ENCODE data around the gene ZNF275.
"Not testable (repeated sequence)": the region's sequence is repeated elsewhere in the genome, so short reads cannot be mapped to it uniquely, and the experiment has no call there.

The ZNF275 gene

DNA sequence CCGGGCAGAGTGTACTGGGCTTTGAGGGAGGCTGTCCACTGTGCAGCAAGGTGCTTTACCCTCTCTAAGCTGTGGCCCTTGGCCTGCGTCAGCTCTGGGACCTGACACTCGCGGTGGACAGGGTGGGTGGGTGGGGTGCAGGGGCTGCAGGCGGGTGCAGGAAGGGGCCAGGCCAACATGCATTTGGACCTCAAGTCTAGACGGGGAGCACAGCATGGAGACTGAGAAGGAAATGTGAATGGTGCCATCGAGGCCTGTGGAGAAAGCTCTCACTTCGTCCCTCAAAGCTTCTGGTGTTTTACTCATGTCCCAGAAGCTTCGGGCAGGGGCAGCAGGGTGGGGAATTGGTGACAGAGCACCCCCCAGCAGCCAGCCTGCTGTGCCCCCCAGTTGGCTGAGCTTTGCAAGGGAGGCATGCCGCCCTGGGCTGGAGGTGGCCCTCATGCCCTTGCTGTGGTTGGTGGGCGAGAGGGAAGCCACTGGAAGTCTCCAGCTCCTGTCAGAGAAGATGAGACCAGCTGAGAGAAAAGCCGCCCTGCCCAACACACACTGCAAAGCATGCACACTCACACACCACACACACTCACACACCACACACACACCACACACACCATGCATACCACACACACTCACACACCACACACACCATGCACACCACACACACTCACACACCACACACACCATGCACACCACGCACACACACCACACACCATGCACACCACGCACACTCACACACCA, 54.9 kb downstream of the ZNF275 start:
- no peak overlapping the region for H3K4me3 ChIP-seq (ENCODE audit: low read depth, low read length)
- no peak for DNase-seq (ENCODE audit: low read depth, low spot score)
- in situ Hi-C loops (cut with HindIII; ENCODE audit: low sequenced_read_pairs), result no loop called here
- TF ChIP-seq, protein P1, sequence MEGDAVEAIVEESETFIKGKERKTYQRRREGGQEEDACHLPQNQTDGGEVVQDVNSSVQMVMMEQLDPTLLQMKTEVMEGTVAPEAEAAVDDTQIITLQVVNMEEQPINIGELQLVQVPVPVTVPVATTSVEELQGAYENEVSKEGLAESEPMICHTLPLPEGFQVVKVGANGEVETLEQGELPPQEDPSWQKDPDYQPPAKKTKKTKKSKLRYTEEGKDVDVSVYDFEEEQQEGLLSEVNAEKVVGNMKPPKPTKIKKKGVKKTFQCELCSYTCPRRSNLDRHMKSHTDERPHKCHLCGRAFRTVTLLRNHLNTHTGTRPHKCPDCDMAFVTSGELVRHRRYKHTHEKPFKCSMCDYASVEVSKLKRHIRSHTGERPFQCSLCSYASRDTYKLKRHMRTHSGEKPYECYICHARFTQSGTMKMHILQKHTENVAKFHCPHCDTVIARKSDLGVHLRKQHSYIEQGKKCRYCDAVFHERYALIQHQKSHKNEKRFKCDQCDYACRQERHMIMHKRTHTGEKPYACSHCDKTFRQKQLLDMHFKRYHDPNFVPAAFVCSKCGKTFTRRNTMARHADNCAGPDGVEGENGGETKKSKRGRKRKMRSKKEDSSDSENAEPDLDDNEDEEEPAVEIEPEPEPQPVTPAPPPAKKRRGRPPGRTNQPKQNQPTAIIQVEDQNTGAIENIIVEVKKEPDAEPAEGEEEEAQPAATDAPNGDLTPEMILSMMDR (IDR thresholded peaks at IDR 0.05; ENCODE audit: low read depth, low read length), result no peak

DNA sequence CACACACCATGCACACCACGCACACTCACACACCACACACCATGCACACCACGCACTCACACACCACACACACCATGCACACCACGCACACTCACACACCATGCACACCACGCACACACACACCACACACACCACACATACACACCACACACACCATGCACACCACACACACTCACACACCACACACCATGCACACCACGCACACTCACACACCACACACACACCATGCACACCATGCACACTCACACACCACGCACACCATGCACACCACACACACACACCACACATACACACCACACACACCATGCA, 55.5 kb downstream of the ZNF275 start:
- H3K4me3 ChIP-seq (ENCODE audit: low read depth, low read length); DNase-seq (ENCODE audit: low read depth, low spot score); in situ Hi-C loops (cut with HindIII; ENCODE audit: low sequenced_read_pairs): not testable (repeated sequence)

DNA sequence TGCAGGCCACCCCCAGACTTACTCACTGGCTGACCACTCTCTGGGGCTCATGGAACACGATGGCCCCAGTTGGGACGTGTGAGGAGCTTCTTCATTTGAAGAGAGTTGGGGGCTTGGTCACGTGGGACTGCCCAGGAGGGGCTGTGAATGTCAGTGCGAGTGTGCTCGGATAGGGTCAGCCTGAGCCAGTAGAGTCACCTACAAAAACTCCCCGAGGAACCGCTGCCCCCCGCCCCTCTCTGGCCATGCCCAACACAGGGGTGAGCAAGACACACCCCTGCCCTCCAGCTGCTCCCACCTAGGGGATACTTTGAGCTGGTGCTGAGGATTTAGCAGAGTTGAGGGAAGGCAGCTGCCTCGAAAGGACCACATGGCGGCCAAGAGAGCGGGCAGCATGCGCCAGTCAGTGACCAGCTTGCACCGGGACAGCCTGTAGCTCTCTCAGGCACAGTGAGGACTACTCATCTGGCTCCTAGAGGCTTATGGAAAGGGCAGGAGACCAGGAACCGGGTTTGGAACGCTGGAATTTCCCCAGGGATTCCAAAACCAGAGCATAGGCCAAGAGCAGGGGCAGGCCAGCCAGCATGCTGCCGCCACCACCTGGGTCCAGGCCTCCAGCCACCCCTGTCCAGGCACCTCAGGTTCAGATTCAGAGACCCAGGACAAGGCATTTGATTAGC, 58.8 kb downstream of the ZNF275 start:
- no peak overlapping the region for H3K4me3 ChIP-seq (ENCODE audit: low read depth, low read length)
- in situ Hi-C loops (cut with HindIII; ENCODE audit: low sequenced_read_pairs), result no loop called here
- TF ChIP-seq, protein P1 (IDR thresholded peaks at IDR 0.05; ENCODE audit: low read depth, low read length), result no peak
- DNase-seq (ENCODE audit: low read depth, low spot score), result no peak

DNA sequence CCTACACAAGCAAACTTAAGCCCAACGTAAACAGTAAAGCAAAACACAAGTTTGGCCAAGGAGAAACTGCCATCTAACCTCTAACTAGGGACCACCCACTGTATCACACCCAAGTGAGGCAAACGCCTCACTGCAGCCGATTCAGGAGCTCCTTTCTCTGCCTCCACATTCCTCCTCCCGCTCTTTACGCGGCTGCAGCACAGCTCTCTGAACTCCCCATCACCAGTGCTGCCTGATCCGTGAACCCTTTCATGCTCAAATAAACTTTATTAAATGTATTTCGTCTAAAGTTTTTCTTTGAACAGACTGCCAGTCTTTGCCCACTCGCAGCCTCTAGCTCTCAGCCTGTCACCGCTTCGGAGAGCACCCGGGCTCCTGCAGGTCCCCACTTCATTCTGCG, 60.7 kb downstream of the ZNF275 start:
- in situ Hi-C loops (cut with HindIII; ENCODE audit: low sequenced_read_pairs), result no loop called here
- TF ChIP-seq, protein P1 (IDR thresholded peaks at IDR 0.05; ENCODE audit: low read depth, low read length), result no peak
- DNase-seq (ENCODE audit: low read depth, low spot score), result no peak
- no peak overlapping the region for H3K4me3 ChIP-seq (ENCODE audit: low read depth, low read length)

DNA sequence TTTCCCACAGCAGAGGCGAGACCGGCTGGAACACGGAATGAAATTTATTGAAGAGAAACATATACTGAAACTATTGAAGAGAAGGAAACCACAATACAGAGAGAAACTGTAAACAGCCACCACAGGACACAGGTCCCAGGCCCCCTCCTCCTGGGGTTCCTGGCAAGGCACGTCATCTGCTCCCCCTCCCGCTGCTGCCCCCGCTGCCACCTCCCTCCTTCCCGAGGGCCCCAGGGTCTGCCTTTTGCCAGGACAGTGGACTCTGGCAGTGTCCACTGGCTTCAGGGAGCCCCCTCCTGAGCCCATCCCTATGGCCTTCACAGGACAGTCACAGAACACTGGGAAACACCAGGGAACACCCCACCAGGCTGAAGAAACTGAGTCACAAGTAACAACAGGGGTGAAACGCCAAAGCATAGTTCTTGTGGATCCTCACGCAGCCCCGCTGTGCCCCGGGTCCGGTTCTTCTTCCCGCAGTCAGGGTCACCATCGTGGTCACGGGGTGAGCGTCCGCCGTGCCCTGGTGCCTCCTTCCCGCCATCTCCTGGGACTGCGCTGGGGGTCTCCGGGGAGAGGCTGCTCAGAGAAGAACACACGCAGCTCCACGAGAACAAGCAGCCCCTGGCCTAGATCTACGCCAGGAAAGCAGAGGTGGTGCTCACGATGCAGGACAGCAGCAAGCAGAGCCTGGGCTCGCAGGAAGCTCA, 61.8 kb downstream of the ZNF275 start:
- H3K4me3 ChIP-seq (ENCODE audit: low read depth, low read length), result no peak overlapping the region
- DNase-seq (ENCODE audit: low read depth, low spot score), result no peak
- TF ChIP-seq, protein P1 (IDR thresholded peaks at IDR 0.05; ENCODE audit: low read depth, low read length), result no peak
- in situ Hi-C loops (cut with HindIII; ENCODE audit: low sequenced_read_pairs), result no loop called here

DNA sequence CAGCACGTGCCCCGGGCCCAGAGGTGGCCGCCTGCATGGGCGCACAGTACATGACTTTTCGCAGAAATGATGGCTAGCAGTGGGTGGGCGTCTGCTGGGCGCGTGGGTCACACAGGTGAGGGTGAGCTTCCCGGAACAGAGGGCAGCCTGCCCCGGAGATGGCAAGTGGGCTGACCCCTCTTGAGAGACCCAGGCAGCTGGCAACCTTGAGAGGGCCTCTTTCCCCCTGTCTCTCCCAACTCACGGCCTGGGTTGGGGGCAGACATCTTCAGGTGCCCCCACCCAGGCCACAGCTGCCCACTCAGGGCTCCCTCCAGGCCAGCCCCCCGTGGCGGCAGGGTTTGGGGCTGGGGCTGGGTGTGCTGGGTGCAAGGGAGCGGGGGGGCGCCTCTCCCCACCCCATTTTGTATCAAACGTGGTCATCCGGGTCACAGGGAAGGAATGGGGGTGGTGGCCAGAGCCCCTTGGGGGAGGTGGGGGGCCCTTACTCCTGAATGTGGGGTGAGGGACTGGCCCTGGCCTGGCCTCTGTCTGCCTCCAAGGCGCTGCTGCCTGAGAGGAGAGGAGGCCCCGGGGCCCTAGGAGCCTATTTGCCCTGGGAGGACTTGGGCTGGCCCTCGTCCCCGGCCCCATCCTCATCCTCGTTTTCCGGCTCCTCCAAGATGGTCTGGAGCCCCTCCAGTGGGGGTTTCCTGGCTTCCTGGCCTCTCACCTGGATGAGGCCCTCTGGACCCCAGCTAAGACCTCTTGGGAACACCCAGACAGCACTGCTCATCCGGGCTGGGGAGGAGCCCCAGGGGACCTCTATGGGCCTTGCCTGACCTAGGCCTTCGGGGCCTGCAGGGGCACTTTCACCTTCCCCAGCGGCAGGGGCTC, 62.6 kb downstream of the ZNF275 start:
- TF ChIP-seq, protein P1 (IDR thresholded peaks at IDR 0.05; ENCODE audit: low read depth, low read length), result no peak
- DNase-seq (ENCODE audit: low read depth, low spot score), result no peak

More for the DNA sequence above, 62.6 kb downstream of the ZNF275 start:
- in situ Hi-C loops (cut with HindIII; ENCODE audit: low sequenced_read_pairs), result no loop called here
- H3K4me3 ChIP-seq (ENCODE audit: low read depth, low read length), result no peak overlapping the region
